GM12878 (cell line): ENCODE results near the gene TATDN2. TPM values are rescaled to one million over a fixed set of nuclear protein-coding genes. Genes with fewer than 3 reads are reported as not detected.
A peak's percentile ranks its signal among the peaks of the same experiment; 100 is the strongest.

Experiments used
- ATF2 ChIP-seq: IDR thresholded peaks from 2 replicates; pipeline ENCODE4 v1.6.1; 2012; ENCODE audit warnings: low read length, inconsistent platforms
- CBX3 ChIP-seq: fragments of 200-600 bp; sonication (generic); IDR thresholded peaks from 2 replicates; pipeline ENCODE4 v1.6.1; 2016; ENCODE audit warnings: low read depth, borderline replicate concordance
- EP300 ChIP-seq, 2 experiments: fragments of 150-350 bp in 1 of 2; IDR thresholded peaks; 2 replicates each; pipeline ENCODE4 v1.6.1; 2011 to 2012; ENCODE audit warnings: low read depth in 2 of 2, low read length in 2 of 2, borderline replicate concordance in 1 of 2, improper control_type of control experiment in 1 of 2, inconsistent platforms in 1 of 2; ENCODE audit not compliant: control insufficient read depth in 1 of 2
- ESRRA ChIP-seq: IDR thresholded peaks from 2 replicates; pipeline ENCODE4 v1.6.1; 2012; ENCODE audit warnings: mild to moderate bottlenecking, low read length, improper control_type of control experiment
- FOXK2 ChIP-seq: fragments of 450-650 bp; IDR thresholded peaks from 2 replicates; pipeline ENCODE4 v1.6.1; 2017; ENCODE audit warnings: mild to moderate bottlenecking, moderate library complexity
- MEF2A ChIP-seq: IDR thresholded peaks from 2 replicates; pipeline ENCODE4 v1.6.1; 2011; ENCODE audit warnings: low read depth, mild to moderate bottlenecking, low read length, moderate library complexity; ENCODE audit not compliant: insufficient read depth
- NFYB ChIP-seq: IDR thresholded peaks from 2 replicates; pipeline ENCODE4 v1.6.1; 2011; ENCODE audit warnings: low read depth, mild to moderate bottlenecking, low read length, improper control_type of control experiment, moderate library complexity; ENCODE audit not compliant: insufficient read depth
- PAX5 ChIP-seq: IDR thresholded peaks from 2 replicates; pipeline ENCODE4 v1.6.1; 2011; ENCODE audit warnings: low read depth, low read length, borderline replicate concordance
- RAD21 ChIP-seq: IDR thresholded peaks from 2 replicates; pipeline ENCODE4 v1.6.1; 2011; ENCODE audit warnings: mild to moderate bottlenecking, low read depth, low read length, moderate library complexity; ENCODE audit not compliant: insufficient read depth
- SKIL ChIP-seq: fragments of 450-650 bp; IDR thresholded peaks from 2 replicates; pipeline ENCODE4 v1.6.1; 2017; ENCODE audit warnings: mild to moderate bottlenecking, low read depth, inconsistent platforms; ENCODE audit not compliant: poor library complexity, severe bottlenecking
- USF1 ChIP-seq: IDR thresholded peaks from 2 replicates; pipeline ENCODE4 v1.6.1; 2011; ENCODE audit warnings: borderline replicate concordance, low read depth, mild to moderate bottlenecking, moderate library complexity, mixed read lengths, low read length; ENCODE audit not compliant: insufficient read depth; ENCODE audit errors: extremely low read length
- polyA plus RNA-seq, 11 experiments: library from polyadenylated mRNA; depleted of rRNA in 4 of 11; unstranded in 6 of 11; stranded (reverse) in 5 of 11; fragments of >200 nt; fragmentation: Nextera tagmentation in 4 of 11; fragmentation: Illumina TruSeq in 1 of 11; extraction: Ambion mirVana in 4 of 11; extraction: Trizol in 1 of 11; gene quantifications; 1 replicate in 1 of 11; 2 replicates in 10 of 11; pipeline versions ENCODE4 v1.2.1 to v1.2.3, GENCODE V29; 2011 to 2016; ENCODE audit warnings: inconsistent platforms in 2 of 11, missing spikeins in 2 of 11, low read depth in 1 of 11
- total RNA-seq, 4 experiments: library from RNA; depleted of rRNA in 3 of 4; stranded (reverse); fragments of >200 nt in 3 of 4; fragmentation: Illumina TruSeq in 1 of 4; extraction: Trizol in 1 of 4; gene quantifications; 2 replicates each; pipeline versions ENCODE4 v1.2.1 to v1.2.3, GENCODE V29; 2013 to 2021

The TATDN2 gene
- total and polyA plus RNA-seq, 10 of the 15 experiments (the other 5 are each of a cell fraction or from before 2014, with no cell fraction given), result 4.2 to 36.5 (median 15.8) TPM

GRCh38 chr3:10232137-10232536, 16.1 kb upstream of the TATDN2 start (continued):
- TF ChIP-seq ATF2, result peak; percentile 93
- TF ChIP-seq FOXK2, result no peak
- TF ChIP-seq CBX3, result no peak
- TF ChIP-seq ESRRA, result no peak
- TF ChIP-seq RAD21, result peak; percentile 12; the same call in 1 of the 2 replicates
- no peak for TF ChIP-seq USF1
- no peak for TF ChIP-seq EP300 (IDR thresholded peaks at IDR 0.05; ENCODE audit: borderline replicate concordance in 1 of 2, control insufficient read depth in 1 of 2, low read depth in 2 of 2, low read length in 2 of 2)
- no peak for TF ChIP-seq SKIL
- 0 out of 2 replicates have a peak, but pooled peaks have one; percentile 16 for TF ChIP-seq PAX5
- TF ChIP-seq MEF2A, result peak; percentile 88; the same call in 1 of the 2 replicates
- TF ChIP-seq NFYB, result no peak
